ENCODE measurements around the gene DDIT4L. TPM values are rescaled to one million over a fixed set of nuclear protein-coding genes. Genes with fewer than 3 reads are reported as not detected.

Gene DDIT4L
- polyA plus RNA-seq, 1 of the 3 experiments (the other 2 are of a cell fraction), result 2.1 TPM

GRCh38 chr4:100170986-100171385 lies 19.3 kb downstream of the DDIT4L start:
- H3F3A ChIP-seq (replicated peaks; ENCODE audit: insufficient read depth), result no peaks in the 10 kb centered on the region
- POLR2A ChIA-PET, result no interaction called here
- H3K4me3 ChIP-seq (ENCODE audit: low read depth in 2 of 2, low read length in 1 of 2), result no peak overlapping the region
- H3K36me3 ChIP-seq (replicated peaks in 1 of 2; ENCODE audit: control insufficient read depth in 1 of 2, insufficient read depth in 2 of 2, low read length in 1 of 2), result no peaks in the 10 kb centered on the region
- 68% methylated on average over 3 of the region's 3 CpGs for WGBS (ENCODE audit: low lambda C conversion rate)
- TF ChIP-seq POLR2AphosphoS5 (IDR thresholded peaks at IDR 0.05; ENCODE audit: low read depth, low read length), result no peak
- TF ChIP-seq ELF1 (IDR thresholded peaks at IDR 0.05), result no peak
- no peak for TF ChIP-seq RCOR1 (IDR thresholded peaks at IDR 0.05; ENCODE audit: low read length)
- no peak for TF ChIP-seq NFIC (IDR thresholded peaks at IDR 0.05; ENCODE audit: borderline replicate concordance)
- TF ChIP-seq CHD2 (IDR thresholded peaks at IDR 0.05; ENCODE audit: low read length, partially characterized antibody), result no peak
- TF ChIP-seq SMC3 (IDR thresholded peaks at IDR 0.05; ENCODE audit: low read depth, low read length), result no peak
- no peak for TF ChIP-seq JUND (IDR thresholded peaks at IDR 0.05)
- no peak for TF ChIP-seq SIN3A (IDR thresholded peaks at IDR 0.05; ENCODE audit: borderline replicate concordance, low read depth, low read length)
- TF ChIP-seq YY1 (IDR thresholded peaks at IDR 0.05; ENCODE audit: low read depth), result no peak
- TF ChIP-seq USF2 (IDR thresholded peaks at IDR 0.05; ENCODE audit: borderline replicate concordance, low read depth, low read length), result no peak
- TF ChIP-seq GATA2 (CRISPR knock-in tag; IDR thresholded peaks at IDR 0.05), result no peak
- H2AFZ ChIP-seq (ENCODE audit: low read depth), result no peak overlapping the region
- no peak overlapping the region for H3K27ac ChIP-seq (ENCODE audit: low read depth in 2 of 2, low read length in 1 of 2)
- DNase-seq, result no peak
- no peaks in the 10 kb centered on the region for H4K20me1 ChIP-seq (ENCODE audit: insufficient read depth)
- H3K79me2 ChIP-seq (ENCODE audit: insufficient read depth), result no peaks in the 10 kb centered on the region
- H3K4me1 ChIP-seq (ENCODE audit: control insufficient read depth in 1 of 2, insufficient read depth in 2 of 2, low read depth in 1 of 2, low read length in 1 of 2), result peaks cover 0 to 11% of the 10 kb centered on the region in 2 experiments; a peak in 1 of 4 replicates
- no peak overlapping the region for H3K9ac ChIP-seq
- no peaks in the 10 kb centered on the region for H3K27me3 ChIP-seq (ENCODE audit: insufficient read depth)
- H3K4me2 ChIP-seq, result no peak overlapping the region
- no peaks in the 10 kb centered on the region for H3K9me3 ChIP-seq
- CTCF ChIA-PET, result no interaction called here
- H3K9me2 ChIP-seq, result no peaks in the 10 kb centered on the region

GRCh38 chr4:100169491-100170485 lies 20.5 kb downstream of the DDIT4L start:
- 36% methylated on average over 4 of the region's 4 CpGs for WGBS (ENCODE audit: low lambda C conversion rate)
- Histone ChIP-seq H4K20me1 (ENCODE audit: insufficient read depth) (no peaks in the 10 kb centered on the region), H2AFZ (ENCODE audit: low read depth) (no peak overlapping the region), H3K79me2 (ENCODE audit: insufficient read depth) (no peaks in the 10 kb centered on the region), H3F3A (replicated peaks; ENCODE audit: insufficient read depth) (no peaks in the 10 kb centered on the region), H3K36me3 (replicated peaks in 1 of 2; ENCODE audit: control insufficient read depth in 1 of 2, insufficient read depth in 2 of 2, low read length in 1 of 2) (no peaks in the 10 kb centered on the region), H3K4me3 (ENCODE audit: low read depth in 2 of 2, low read length in 1 of 2) (no peak overlapping the region), H3K4me2 (no peak overlapping the region), H3K9me2 (no peaks in the 10 kb centered on the region), H3K9ac (no peak overlapping the region), H3K4me1 (ENCODE audit: control insufficient read depth in 1 of 2, insufficient read depth in 2 of 2, low read depth in 1 of 2, low read length in 1 of 2) (peaks cover 0 to 11% of the 10 kb centered on the region in 2 experiments; a peak in 2 of 4 replicates), H3K9me3 (no peaks in the 10 kb centered on the region), H3K27me3 (ENCODE audit: insufficient read depth) (no peaks in the 10 kb centered on the region), H3K27ac (ENCODE audit: low read depth in 2 of 2, low read length in 1 of 2) (no peak overlapping the region)
- no peak for DNase-seq
- CTCF ChIA-PET, result interaction anchor here (0.6 kb wide), 1 partner anchor 124 kb away, joined by 3 read pairs; no protein-coding TSS in a partner anchor
- POLR2A ChIA-PET, result no interaction called here
- TF ChIP-seq PBX3 (IDR thresholded peaks at IDR 0.05) (no peak), POLR2AphosphoS5 (IDR thresholded peaks at IDR 0.05; ENCODE audit: low read depth, low read length) (no peak), MAX (IDR thresholded peaks at IDR 0.05; ENCODE audit: low read depth) (no peak), CTCF (IDR thresholded peaks at IDR 0.05) (no peak), USF1 (IDR thresholded peaks at IDR 0.05; ENCODE audit: borderline replicate concordance, low read depth) (no peak), ZBTB33 (IDR thresholded peaks at IDR 0.05; ENCODE audit: borderline replicate concordance, low read depth) (no peak), YY1 (IDR thresholded peaks at IDR 0.05; ENCODE audit: low read depth) (no peak), EP300 (IDR thresholded peaks at IDR 0.05; ENCODE audit: borderline replicate concordance in 1 of 2, low read depth in 1 of 2, low read length in 1 of 2) (no peak), EZH2phosphoT487 (IDR thresholded peaks at IDR 0.05; ENCODE audit: borderline replicate concordance, low read depth) (no peak), RCOR1 (IDR thresholded peaks at IDR 0.05; ENCODE audit: low read length) (no peak)
